K562 (cell line): ENCODE measurements around the gene HSPA14. TPM values are rescaled to one million over a fixed set of nuclear protein-coding genes. Genes with fewer than 3 reads are reported as not detected.
A peak's percentile ranks its signal among the peaks of the same experiment; 100 is the strongest.

Experiments used
- CTCF ChIP-seq, 3 experiments: IDR thresholded peaks in 2 of 3; conservative IDR thresholded peaks in 1 of 3; 2 replicates each; pipeline ENCODE4 v1.5.1; 2011 to 2012; ENCODE audit warnings: low read length in 3 of 3, mild to moderate bottlenecking in 3 of 3, control low read depth in 2 of 3, improper control_type of control experiment in 1 of 3, inconsistent platforms in 1 of 3, low read depth in 1 of 3, mixed read lengths in 1 of 3, moderate library complexity in 1 of 3; ENCODE audit not compliant: insufficient read depth in 2 of 3
- ETV6 ChIP-seq, 3 experiments: fragments of 150-350 bp in 1 of 3; sonication (generic) in 1 of 3; formaldehyde crosslinking in 1 of 3; IDR thresholded peaks; 2 replicates each; pipeline versions ENCODE4 v1.6.1 to v1.8.0; 2014 to 2022; ENCODE audit warnings: borderline replicate concordance in 2 of 3, low read depth in 2 of 3, antibody characterized with exemption in 1 of 3, low read length in 1 of 3, mild to moderate bottlenecking in 1 of 3, missing genetic modification reagents in 1 of 3
- HINFP ChIP-seq: fragments of 450-650 bp; conservative IDR thresholded peaks from 2 replicates; pipeline ENCODE4 v1.6.1; 2016; ENCODE audit warnings: missing genetic modification characterization, low read depth, mild to moderate bottlenecking, control low read depth, missing compliant biosample characterization
- HOXB6 ChIP-seq: fragments of 250-450 bp; sonication (Bioruptor Pico); IDR thresholded peaks from 2 replicates; pipeline ENCODE4 v1.5.1; 2022; ENCODE audit warnings: mild to moderate bottlenecking, borderline replicate concordance
- MEIS2 ChIP-seq: fragments of 450-650 bp; IDR thresholded peaks from 2 replicates; pipeline ENCODE4 v1.6.1; 2014; ENCODE audit warnings: mild to moderate bottlenecking; ENCODE audit not compliant: partially characterized antibody
- NCOA6 ChIP-seq: fragments of 450-650 bp; IDR thresholded peaks from 2 replicates; pipeline ENCODE4 v1.6.1; 2017; ENCODE audit warnings: mild to moderate bottlenecking
- SMARCB1 ChIP-seq: IDR thresholded peaks from 2 replicates; pipeline ENCODE4 v1.6.1; 2011; ENCODE audit warnings: improper control_type of control experiment, low read depth; ENCODE audit not compliant: insufficient read length
- THRAP3 ChIP-seq: fragments of 450-650 bp; IDR thresholded peaks from 2 replicates; pipeline ENCODE4 v1.6.1; 2016; ENCODE audit warnings: mild to moderate bottlenecking, inconsistent platforms, borderline replicate concordance
- UBTF ChIP-seq, 2 experiments: IDR thresholded peaks; 2 replicates each; pipeline ENCODE4 v1.6.1; 2012; ENCODE audit warnings: improper control_type of control experiment in 2 of 2, low read depth in 2 of 2, low read length in 2 of 2, borderline replicate concordance in 1 of 2
- XRCC5 ChIP-seq: fragments of 200-400 bp; formaldehyde crosslinking; IDR thresholded peaks from 2 replicates; pipeline ENCODE4 v1.6.1; 2017; ENCODE audit warnings: low read depth, mild to moderate bottlenecking, low read length
- ZBTB33 ChIP-seq: sonication (generic); formaldehyde crosslinking; IDR thresholded peaks from 2 replicates; pipeline ENCODE4 v1.8.1; 2023; ENCODE audit warnings: mild to moderate bottlenecking, missing genetic modification reagents
- ZFP91 ChIP-seq: sonication (generic); formaldehyde crosslinking; IDR thresholded peaks from 2 replicates; pipeline ENCODE4 v1.8.0; 2022; ENCODE audit warnings: mild to moderate bottlenecking, missing genetic modification reagents
- ZNF584 ChIP-seq: fragments of 200-800 bp; sonication (Bioruptor generic); IDR thresholded peaks from 2 replicates; pipeline ENCODE4 v1.6.1; 2016; ENCODE audit warnings: low read depth, mild to moderate bottlenecking, missing genetic modification characterization, missing compliant biosample characterization
- polyA plus RNA-seq, 8 experiments: library from polyadenylated mRNA; depleted of rRNA in 4 of 8; stranded (reverse) in 5 of 8; unstranded in 3 of 8; fragments of >200 nt; fragmentation: Nextera tagmentation in 2 of 8; fragmentation: Illumina TruSeq in 1 of 8; extraction: Ambion mirVana in 2 of 8; extraction: Trizol in 1 of 8; gene quantifications; 2 replicates each; pipeline versions ENCODE4 v1.2.1 to v1.2.3, GENCODE V29; 2011 to 2014; ENCODE audit warnings: inconsistent platforms in 1 of 8, missing spikeins in 1 of 8
- total RNA-seq, 7 experiments: library from RNA; depleted of rRNA in 6 of 7; stranded (reverse); fragments of >200 nt in 6 of 7; fragmentation: Illumina TruSeq in 2 of 7; extraction: Trizol in 2 of 7; gene quantifications; 2 replicates each; pipeline versions ENCODE4 v1.2.1 to v1.2.3, GENCODE V29; 2011 to 2021; ENCODE audit warnings: low replicate concordance in 1 of 7

The HSPA14 gene
- total and polyA plus RNA-seq, 9 of the 15 experiments (the other 6 are each of a cell fraction or from before 2014, with no cell fraction given) = 41.9 to 75.0 (median 63.2) TPM

- no peak for TF ChIP-seq ZFP91 (CRISPR knock-in tag)
- TF ChIP-seq HOXB6 (CRISPR knock-in tag) = no peak
- no peak for TF ChIP-seq NCOA6
- peak in 1 of 3 experiments; percentile 5; a peak in 1 of 6 replicates for TF ChIP-seq CTCF (IDR thresholded peaks at IDR 0.05 in 2 of 3, conservative IDR thresholded peaks at IDR 0.05 in 1 of 3; ENCODE audit: insufficient read depth in 2 of 3, low read depth in 1 of 3, low read length in 3 of 3)
- no peak for TF ChIP-seq ETV6 (IDR thresholded peaks at IDR 0.05; ENCODE audit: borderline replicate concordance in 1 of 2, low read depth in 2 of 2, low read length in 1 of 2)
- TF ChIP-seq ETV6 (CRISPR knock-in tag; IDR thresholded peaks at IDR 0.05; ENCODE audit: borderline replicate concordance) = no peak
- no peak for TF ChIP-seq THRAP3
- peak; percentile 74 for TF ChIP-seq MEIS2
- no peak for TF ChIP-seq HINFP (tag)
- peak; percentile 56 to 84; a peak in 1 of 4 replicates for TF ChIP-seq UBTF (IDR thresholded peaks at IDR 0.05; ENCODE audit: borderline replicate concordance in 1 of 2, low read depth in 2 of 2, low read length in 2 of 2)
- TF ChIP-seq XRCC5 = no peak; the same call in 1 of the 2 replicates
- 0 out of 2 replicates have a peak, but pooled peaks have one; percentile 7 for TF ChIP-seq ZBTB33 (CRISPR knock-in tag)
- no peak for TF ChIP-seq ZNF584 (CRISPR knock-in tag)
- no peak for TF ChIP-seq SMARCB1
Observed at GRCh38 chr10:14878266-14879123, 40.4 kb downstream of the HSPA14 start, which contains the start of gene SUV39H2 (continued).
